GM12878 (cell line): Measurements from ENCODE around the gene POU3F2.

Source experiments
- CBX5 ChIP-seq: sonication (generic); IDR thresholded peaks from 2 replicates; pipeline ENCODE4 v1.6.1; 2016; ENCODE audit warnings: low read depth, moderate library complexity, mild to moderate bottlenecking, inconsistent platforms
- CEBPZ ChIP-seq: fragments of 150-350 bp; IDR thresholded peaks from 2 replicates; pipeline ENCODE4 v1.6.1; 2016; ENCODE audit warnings: low read depth, low read length
- CTCF ChIP-seq, 3 experiments: IDR thresholded peaks in 2 of 3; conservative IDR thresholded peaks in 1 of 3; 2 replicates each; pipeline ENCODE4 v1.5.1; 2011; ENCODE audit warnings: low read depth in 3 of 3, low read length in 3 of 3, mild to moderate bottlenecking in 3 of 3, control low read depth in 2 of 3, moderate library complexity in 2 of 3, inconsistent platforms in 1 of 3, mixed read lengths in 1 of 3; ENCODE audit not compliant: control insufficient read depth in 2 of 3, insufficient read depth in 1 of 3; ENCODE audit errors: extremely low read depth in 1 of 3
- EZH2 ChIP-seq: IDR thresholded peaks from 2 replicates; pipeline ENCODE4 v1.6.1; 2012; ENCODE audit warnings: low read depth, mild to moderate bottlenecking, control low read depth, inconsistent platforms, low read length, borderline replicate concordance; ENCODE audit not compliant: control insufficient read depth
- JUNB ChIP-seq: IDR thresholded peaks from 2 replicates; pipeline ENCODE4 v1.6.1; 2016; ENCODE audit warnings: antibody characterized with exemption, mild to moderate bottlenecking
- NR2C2 ChIP-seq: IDR thresholded peaks from 2 replicates; pipeline ENCODE4 v1.6.1; 2011; ENCODE audit warnings: borderline replicate concordance, low read depth; ENCODE audit not compliant: control insufficient read depth, insufficient read length
- POLR2A ChIP-seq: IDR thresholded peaks from 2 replicates; pipeline ENCODE4 v1.6.1; 2011; ENCODE audit warnings: low read depth, mild to moderate bottlenecking, low read length
- SRF ChIP-seq, 2 experiments: IDR thresholded peaks; 2 replicates each; pipeline ENCODE4 v1.6.1; 2011; ENCODE audit warnings: low read depth in 2 of 2, low read length in 2 of 2, mild to moderate bottlenecking in 1 of 2, moderate library complexity in 1 of 2
- TBL1XR1 ChIP-seq: IDR thresholded peaks from 2 replicates; pipeline ENCODE4 v1.6.1; 2012; ENCODE audit warnings: low read depth, low read length, improper control_type of control experiment
- TCF7 ChIP-seq: IDR thresholded peaks from 2 replicates; pipeline ENCODE4 v1.6.1; 2014; ENCODE audit warnings: antibody characterized with exemption, borderline replicate concordance

- TF ChIP-seq CEBPZ: no peak
- no peak for TF ChIP-seq JUNB
- no peak for TF ChIP-seq SRF (IDR thresholded peaks at IDR 0.05; ENCODE audit: low read depth in 2 of 2, low read length in 2 of 2)
- TF ChIP-seq TBL1XR1: no peak
- TF ChIP-seq NR2C2: no peak
- no peak for TF ChIP-seq CBX5
- no peak for TF ChIP-seq TCF7
- TF ChIP-seq CTCF (IDR thresholded peaks at IDR 0.05 in 2 of 3, conservative IDR thresholded peaks at IDR 0.05 in 1 of 3; ENCODE audit: control insufficient read depth in 2 of 3, extremely low read depth in 1 of 3, insufficient read depth in 1 of 3, low read depth in 3 of 3, low read length in 3 of 3): no peak
- no peak for TF ChIP-seq EZH2
- no peak for TF ChIP-seq POLR2A
Observed at GRCh38 chr6:98833307-98834059, 891 bp upstream of the POU3F2 start.
